Esophagus squamous epithelium (tissue), 4 donors: ENCODE measurements around the gene ZNF106.

ENCODE experiments used
- CTCF ChIP-seq, 6 experiments: fragments of 450-650 bp in 4 of 6; fragments of 200-600 bp in 2 of 6; sonication (generic) in 2 of 6; IDR thresholded peaks; one replicate each; pipeline ENCODE4 v1.5.1; 2016 to 2019; ENCODE audit warnings: antibody characterized with exemption in 6 of 6, mild to moderate bottlenecking in 4 of 6, moderate library complexity in 4 of 6
- POLR2A ChIP-seq, 4 donors: fragments of 450-650 bp; IDR thresholded peaks; one replicate each; pipeline ENCODE4 v1.6.1; 2017; ENCODE audit warnings: antibody characterized with exemption in 4 of 4, mild to moderate bottlenecking in 4 of 4, moderate library complexity in 3 of 4

- TF ChIP-seq CTCF (IDR thresholded peaks at IDR 0.05), result no peak
- no peak for TF ChIP-seq POLR2A (IDR thresholded peaks at IDR 0.05)
Observed at GRCh38 chr15:42404461-42405235, 86.3 kb downstream of the ZNF106 start.
